Neuronal stem cell (in vitro differentiated cells): Measurements from ENCODE around the gene ABCC4.
A peak's percentile ranks its signal among the peaks of the same experiment; 100 is the strongest.

Source experiments
- DNase-seq: peaks from one replicate; pipeline ENCODE4 v3.0.0-alpha.2; 2013; ENCODE audit warnings: low spot score
- H2AFZ ChIP-seq: one replicate; pipeline ENCODE4 v1.6.1; 2013; ENCODE audit warnings: mild to moderate bottlenecking, low read length, inconsistent platforms
- H2AK5ac ChIP-seq: 2 replicates; pipeline ENCODE4 v1.6.1; 2013; ENCODE audit warnings: low read depth, mild to moderate bottlenecking, inconsistent platforms, low read length, moderate library complexity, mixed read lengths
- H2BK120ac ChIP-seq: 2 replicates; pipeline ENCODE4 v1.6.1; 2013; ENCODE audit warnings: low read depth, mild to moderate bottlenecking, inconsistent platforms, low read length, moderate library complexity, mixed read lengths
- H2BK12ac ChIP-seq: one replicate; pipeline ENCODE4 v1.6.1; 2013; ENCODE audit warnings: low read length, inconsistent platforms
- H2BK15ac ChIP-seq: 2 replicates; pipeline ENCODE4 v1.6.1; 2013; ENCODE audit warnings: mild to moderate bottlenecking, low read length, inconsistent platforms, mixed read lengths
- H2BK5ac ChIP-seq: one replicate; pipeline ENCODE4 v1.6.1; 2013; ENCODE audit warnings: inconsistent platforms, mild to moderate bottlenecking, low read length, moderate library complexity
- H3K14ac ChIP-seq: one replicate; pipeline ENCODE4 v1.6.1; 2013; ENCODE audit warnings: low read length, inconsistent platforms
- H3K18ac ChIP-seq: 2 replicates; pipeline ENCODE4 v1.6.1; 2013; ENCODE audit warnings: low read length, inconsistent platforms
- H3K23ac ChIP-seq: 2 replicates; pipeline ENCODE4 v1.6.1; 2013; ENCODE audit warnings: low read depth, mild to moderate bottlenecking, mixed read lengths, low read length, inconsistent platforms; ENCODE audit not compliant: poor library complexity
- H3K27ac ChIP-seq: replicated peaks from 3 replicates; pipeline ENCODE4 v1.5.1; 2013; ENCODE audit warnings: low read length, inconsistent platforms
- H3K27me3 ChIP-seq, 3 experiments: 2 replicates each; pipeline ENCODE4 v1.6.1; 2013; ENCODE audit warnings: low read length in 3 of 3, mild to moderate bottlenecking in 2 of 3, inconsistent platforms in 1 of 3, low read depth in 1 of 3, mixed read lengths in 1 of 3, moderate library complexity in 1 of 3; ENCODE audit not compliant: control insufficient read depth in 3 of 3, insufficient read depth in 3 of 3
- H3K36me3 ChIP-seq, 2 donors: replicated peaks in 1 of 2; 2 replicates each; pipeline ENCODE4 v1.6.1; 2013; ENCODE audit warnings: low read length in 2 of 2; ENCODE audit not compliant: control insufficient read depth in 2 of 2, insufficient read depth in 2 of 2
- H3K4ac ChIP-seq: 2 replicates; pipeline ENCODE4 v1.6.1; 2013; ENCODE audit warnings: inconsistent platforms, mild to moderate bottlenecking, low read length, moderate library complexity
- H3K4me1 ChIP-seq, 2 donors: 1 replicate in 1 of 2; 2 replicates in 1 of 2; pipeline ENCODE4 v1.6.1; 2013; ENCODE audit warnings: low read length in 2 of 2, low read depth in 1 of 2; ENCODE audit not compliant: control insufficient read depth in 2 of 2, insufficient read depth in 1 of 2
- H3K4me2 ChIP-seq: one replicate; pipeline ENCODE4 v1.6.1; 2013; ENCODE audit warnings: mild to moderate bottlenecking, low read length, inconsistent platforms; ENCODE audit not compliant: insufficient read depth, poor library complexity, severe bottlenecking
- H3K4me3 ChIP-seq, 2 donors: 2 replicates each; pipeline ENCODE4 v1.5.1; 2013; ENCODE audit warnings: low read length in 2 of 2, mild to moderate bottlenecking in 2 of 2, inconsistent platforms in 1 of 2, moderate library complexity in 1 of 2
- H3K79me1 ChIP-seq: one replicate; pipeline ENCODE4 v1.6.1; 2013; ENCODE audit warnings: low read depth, mild to moderate bottlenecking, inconsistent platforms, low read length, moderate library complexity
- H3K9ac ChIP-seq: one replicate; pipeline ENCODE4 v1.6.1; 2013; ENCODE audit warnings: mild to moderate bottlenecking, low read depth, low read length, inconsistent platforms; ENCODE audit not compliant: poor library complexity
- H3K9me3 ChIP-seq, 2 donors: replicated peaks in 1 of 2; 2 replicates each; pipeline versions ENCODE3 to v1.6.1; 2013; ENCODE audit warnings: low read length in 2 of 2, mild to moderate bottlenecking in 2 of 2, inconsistent platforms in 1 of 2, low read depth in 1 of 2, mixed read lengths in 1 of 2, moderate library complexity in 1 of 2; ENCODE audit not compliant: control insufficient read depth in 2 of 2, insufficient read depth in 1 of 2
- H4K8ac ChIP-seq: one replicate; pipeline ENCODE4 v1.6.1; 2013; ENCODE audit warnings: low read depth, mild to moderate bottlenecking, inconsistent platforms, low read length, moderate library complexity
- H4K91ac ChIP-seq: one replicate; pipeline ENCODE4 v1.6.1; 2013; ENCODE audit warnings: low read length, low read depth, mild to moderate bottlenecking, inconsistent platforms; ENCODE audit not compliant: poor library complexity
- WGBS, 2 donors: extraction: QIAGEN DNeasy Blood & Tissue Kit; methylation state at CpG; one replicate each; pipeline ENCODE4 v1.1.7; 2013; ENCODE audit warnings: missing lambda C conversion rate in 2 of 2, mixed read lengths in 1 of 2; ENCODE audit not compliant: insufficient read length in 2 of 2, insufficient replicate concordance in 1 of 2; ENCODE audit errors: extremely low coverage in 2 of 2; 5-methylcytosine and 5-hydroxymethylcytosine counted together

The ABCC4 gene

GRCh38 chr13:95188128-95188527 is 113.1 kb downstream of the ABCC4 start:
- Histone ChIP-seq H2BK15ac (no peak overlapping the region), H3K4me1 (peaks cover 0 to 6% of the 10 kb centered on the region in 2 donors), H3K27me3 (no peaks in the 10 kb centered on the region), H4K91ac (no peak overlapping the region), H3K23ac (no peak overlapping the region), H3K18ac (no peak overlapping the region), H2BK120ac (no peak overlapping the region), H3K9ac (no peak overlapping the region), H3K14ac (no peak overlapping the region), H4K8ac (no peak overlapping the region), H2BK5ac (no peak overlapping the region), H3K4me3 (no peak overlapping the region), H2AFZ (no peak overlapping the region), H3K9me3 (peaks cover 1 to 9% of the 10 kb centered on the region in 2 donors), H2AK5ac (no peak overlapping the region), H3K4me2 (no peak overlapping the region), H2BK12ac (no peak overlapping the region), H3K4ac (no peak overlapping the region), H3K36me3 (peaks cover 2 to 10% of the 10 kb centered on the region in 2 donors), H3K79me1 (no peaks in the 10 kb centered on the region), H3K27ac (no peak overlapping the region)
- WGBS, 2 donors = no CpG with 5 or more reads among the region's 7 CpGs
- no peak for DNase-seq

GRCh38 chr13:95185851-95186250 is 115.4 kb downstream of the ABCC4 start:
- no peak for DNase-seq
- Histone ChIP-seq H3K4me3 (no peak overlapping the region), H3K23ac (no peak overlapping the region), H3K4me2 (no peak overlapping the region), H3K9ac (no peak overlapping the region), H3K4ac (no peak overlapping the region), H2AFZ (no peak overlapping the region), H3K27me3 (no peaks in the 10 kb centered on the region), H2BK120ac (no peak overlapping the region), H3K14ac (no peak overlapping the region), H3K79me1 (no peaks in the 10 kb centered on the region), H3K4me1 (peaks cover 0 to 2% of the 10 kb centered on the region in 2 donors), H3K18ac (no peak overlapping the region), H4K8ac (no peak overlapping the region), H4K91ac (no peak overlapping the region), H3K36me3 (peaks cover 2 to 10% of the 10 kb centered on the region in 2 donors), H2BK15ac (no peak overlapping the region), H3K9me3 (peaks cover 1 to 9% of the 10 kb centered on the region in 2 donors), H2AK5ac (no peak overlapping the region), H3K27ac (no peak overlapping the region), H2BK12ac (no peak overlapping the region), H2BK5ac (no peak overlapping the region)
- WGBS, 2 donors = no CpG with 5 or more reads among the region's 5 CpGs

- peaks cover 0 to 2% of the 10 kb centered on the region in 2 donors for H3K4me1 ChIP-seq
- H3K36me3 ChIP-seq = peaks cover 2 to 10% of the 10 kb centered on the region in 2 donors
- no peak overlapping the region for H3K4ac ChIP-seq
- H2AFZ ChIP-seq = no peak overlapping the region
- H2AK5ac ChIP-seq = no peak overlapping the region
- no peak overlapping the region for H3K4me2 ChIP-seq
- H3K23ac ChIP-seq = no peak overlapping the region
- no CpG with 5 or more reads among the region's 3 CpGs for WGBS, 2 donors
- H2BK5ac ChIP-seq = no peak overlapping the region
- H3K9ac ChIP-seq = no peak overlapping the region
- no peaks in the 10 kb centered on the region for H3K27me3 ChIP-seq
- H3K18ac ChIP-seq = no peak overlapping the region
- no peak overlapping the region for H4K8ac ChIP-seq
- H3K9me3 ChIP-seq = peaks cover 1 to 9% of the 10 kb centered on the region in 2 donors
- H3K79me1 ChIP-seq = no peaks in the 10 kb centered on the region
- no peak overlapping the region for H2BK120ac ChIP-seq
- H4K91ac ChIP-seq = no peak overlapping the region
- no peak for DNase-seq
- no peak overlapping the region for H3K14ac ChIP-seq
- no peak overlapping the region for H2BK12ac ChIP-seq
- no peak overlapping the region for H3K4me3 ChIP-seq
- no peak overlapping the region for H3K27ac ChIP-seq
- H2BK15ac ChIP-seq = no peak overlapping the region
These were observed 115.9 kb downstream of the ABCC4 start for GRCh38 chr13:95185311-95185710.

- H3K18ac ChIP-seq = no peak overlapping the region
These were observed 116.9 kb downstream of the ABCC4 start for GRCh38 chr13:95184317-95184716.

More at GRCh38 chr13:95184317-95184716, 116.9 kb downstream of the ABCC4 start:
- H3K14ac ChIP-seq = no peak overlapping the region
- H3K36me3 ChIP-seq = peaks cover 2 to 10% of the 10 kb centered on the region in 2 donors
- no peak overlapping the region for H2AFZ ChIP-seq
- no peak overlapping the region for H3K4me3 ChIP-seq
- H3K23ac ChIP-seq = no peak overlapping the region
- H4K91ac ChIP-seq = no peak overlapping the region
- no peak overlapping the region for H3K27ac ChIP-seq
- no peak overlapping the region for H3K4ac ChIP-seq
- H3K9me3 ChIP-seq = peaks cover 1 to 11% of the 10 kb centered on the region in 2 donors
- H3K4me1 ChIP-seq = peaks cover 0 to 2% of the 10 kb centered on the region in 2 donors
- H4K8ac ChIP-seq = no peak overlapping the region
- H2BK12ac ChIP-seq = no peak overlapping the region
- no peaks in the 10 kb centered on the region for H3K27me3 ChIP-seq
- peak overlapping the region; percentile 69 for H2AK5ac ChIP-seq
- no peak for DNase-seq
- H2BK15ac ChIP-seq = no peak overlapping the region
- no peak overlapping the region for H2BK120ac ChIP-seq
- no peak overlapping the region for H3K9ac ChIP-seq
- H3K4me2 ChIP-seq = no peak overlapping the region
- H3K79me1 ChIP-seq = no peaks in the 10 kb centered on the region
- no peak overlapping the region for H2BK5ac ChIP-seq
